H1 (cell line): ENCODE data around the gene SYT14. TPM values are rescaled to one million over a fixed set of nuclear protein-coding genes. Genes with fewer than 3 reads are reported as not detected.

ENCODE experiments used
- polyA plus RNA-seq, 7 experiments: library from polyadenylated mRNA; depleted of rRNA in 3 of 7; stranded (reverse) in 5 of 7; unstranded in 2 of 7; fragments of >200 nt in 5 of 7; fragments of 200-250 nt in 2 of 7; gene quantifications; 1 replicate in 5 of 7; 2 replicates in 1 of 7; 4 replicates in 1 of 7; pipeline versions ENCODE4 v1.2.1 to v1.2.3, GENCODE V29; 2011 to 2013; ENCODE audit warnings: missing spikeins in 2 of 7, mixed read lengths in 2 of 7
- total RNA-seq: library from RNA; stranded (reverse); fragmentation: NEBNext Ultra II Directional; extraction: Animal tissue kit (Norgen Biotek cat#: 25700); gene quantifications from 2 replicates; pipeline ENCODE4 v1.2.1, GENCODE V29; 2021

SYT14 gene
- total and polyA plus RNA-seq, 2 of the 8 experiments (the other 6 are each of a cell fraction or from before 2014, with no cell fraction given), result 2.3 to 18.4 TPM

Other genes starting within 250 kb of the SYT14 start
- gene HSD11B1, start 233.4 kb upstream of the SYT14 start, total RNA-seq, result not detected in 2 replicates
- not detected in 2 replicates for gene HSD11B1, start 233.4 kb upstream of the SYT14 start, polyA plus RNA-seq (2011; rRNA removed)
- gene TRAF3IP3, start 182.2 kb upstream of the SYT14 start, total RNA-seq, result not detected in 2 replicates
- gene TRAF3IP3, start 182.2 kb upstream of the SYT14 start, polyA plus RNA-seq (2011; rRNA removed), result not detected in 2 replicates
- 3.9 and 4.1 TPM in 2 replicates for gene C1orf74, start 153.7 kb upstream of the SYT14 start, total RNA-seq
- gene C1orf74, start 153.7 kb upstream of the SYT14 start, polyA plus RNA-seq (2011; rRNA removed), result 2.6 and 3.1 TPM in 2 replicates
- gene IRF6, start 132.1 kb upstream of the SYT14 start, total RNA-seq, result 13.3 and 13.4 TPM in 2 replicates
- 8.1 and 9.6 TPM in 2 replicates for gene IRF6, start 132.1 kb upstream of the SYT14 start, polyA plus RNA-seq (2011; rRNA removed)
- 7.6 and 7.7 TPM in 2 replicates for gene UTP25, start 110.2 kb upstream of the SYT14 start, total RNA-seq
- 2.7 and 4.0 TPM in 2 replicates for gene UTP25, start 110.2 kb upstream of the SYT14 start, polyA plus RNA-seq (2011; rRNA removed)